Cortex of kidney (tissue), 1 donor: ENCODE results near the gene HIVEP2.

ENCODE experiments used
- DNase-seq: peaks from one replicate; lab custom pipeline; 2025; lab: John Stamatoyannopoulos, UW

HIVEP2 gene

DNA sequence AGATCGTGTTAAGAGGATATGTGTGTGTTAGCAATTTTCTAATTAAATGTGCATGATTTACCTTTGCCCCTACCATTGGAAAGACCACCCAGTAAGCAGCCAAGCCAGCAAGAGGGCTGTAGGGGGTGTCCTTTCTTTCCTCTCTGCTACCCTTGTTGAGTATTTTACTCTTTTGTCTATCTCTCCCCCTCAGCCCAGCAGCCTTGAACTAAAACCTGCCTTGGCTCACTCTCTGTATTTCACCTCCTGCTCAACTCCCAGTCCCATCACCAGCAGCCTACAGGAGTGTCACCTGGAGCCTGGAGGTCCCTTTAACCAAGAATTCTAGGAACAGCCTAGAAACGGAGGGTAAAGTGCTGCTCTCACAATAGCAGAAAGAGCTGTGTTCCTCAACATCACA, 81.0 kb downstream of the HIVEP2 start:
- DNase-seq, result no peak

- DNase-seq, result no peak
Measured at GRCh38 chr6:142861711-142862110, 83.3 kb downstream of the HIVEP2 start.

GRCh38 chr6:142860498-142860897, 84.5 kb downstream of the HIVEP2 start:
- no peak for DNase-seq

GRCh38 chr6:142857796-142858555, 87.0 kb downstream of the HIVEP2 start:
- no peak for DNase-seq

DNA sequence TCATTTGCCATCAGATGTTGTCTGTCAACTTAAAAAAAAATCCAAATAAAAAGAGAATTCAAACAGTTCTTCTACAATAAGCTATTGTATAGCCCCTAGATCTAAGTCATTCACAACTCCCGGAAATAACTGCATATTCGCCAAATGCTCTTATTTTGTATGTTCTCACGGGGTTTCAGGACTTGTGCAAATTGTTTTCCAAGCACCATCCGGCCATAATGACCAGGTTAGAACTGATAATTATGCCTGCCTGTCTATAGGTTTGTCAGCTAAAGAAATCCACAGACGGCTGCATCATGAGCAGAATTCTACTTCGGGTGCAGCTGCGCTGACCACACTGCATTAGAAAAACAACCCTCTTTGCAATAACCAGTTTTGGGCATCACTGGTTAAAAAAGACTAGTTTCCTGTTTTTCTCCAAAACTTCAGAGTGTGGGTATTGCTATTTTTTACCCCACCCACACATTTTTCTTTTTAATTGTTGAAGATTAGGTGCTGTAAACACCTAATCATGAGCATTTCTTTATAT, 87.7 kb downstream of the HIVEP2 start:
- no peak for DNase-seq

- no peak for DNase-seq
Measured at GRCh38 chr6:142856624-142857232, 88.2 kb downstream of the HIVEP2 start.

DNA sequence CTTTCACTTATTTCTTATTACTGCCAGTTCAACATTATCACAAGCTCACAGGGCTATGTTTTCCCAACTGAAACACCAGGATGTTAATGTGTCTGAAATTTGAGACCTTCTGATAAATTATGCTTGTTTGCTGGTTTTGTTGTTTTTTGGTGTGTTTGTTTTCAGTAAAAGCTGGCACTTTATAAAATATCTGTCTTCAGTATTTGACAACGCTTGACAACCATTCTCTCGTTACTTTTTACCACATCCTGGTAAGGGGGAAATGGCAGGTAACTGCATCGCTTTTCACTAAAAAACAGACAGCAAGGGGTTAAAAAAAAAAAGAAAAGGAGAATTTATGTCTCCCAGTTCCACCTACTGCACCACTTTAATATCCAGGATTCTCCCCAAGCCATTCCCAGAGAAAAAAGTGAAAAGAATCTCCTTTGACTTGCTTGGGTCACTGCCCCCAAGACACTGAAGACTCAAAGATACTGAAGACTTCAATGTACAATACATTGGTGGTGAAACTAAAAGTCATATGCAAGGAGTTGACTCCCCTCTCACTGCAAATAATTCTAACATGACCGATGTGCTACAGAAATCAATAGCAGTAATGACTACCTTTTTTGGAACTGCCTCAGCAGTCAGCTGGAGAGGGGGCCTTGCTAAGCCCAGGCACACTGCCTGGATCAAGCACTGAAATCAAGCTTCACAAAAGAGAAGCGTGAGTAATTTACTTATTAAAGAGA, 88.9 kb downstream of the HIVEP2 start:
- no peak for DNase-seq

DNA sequence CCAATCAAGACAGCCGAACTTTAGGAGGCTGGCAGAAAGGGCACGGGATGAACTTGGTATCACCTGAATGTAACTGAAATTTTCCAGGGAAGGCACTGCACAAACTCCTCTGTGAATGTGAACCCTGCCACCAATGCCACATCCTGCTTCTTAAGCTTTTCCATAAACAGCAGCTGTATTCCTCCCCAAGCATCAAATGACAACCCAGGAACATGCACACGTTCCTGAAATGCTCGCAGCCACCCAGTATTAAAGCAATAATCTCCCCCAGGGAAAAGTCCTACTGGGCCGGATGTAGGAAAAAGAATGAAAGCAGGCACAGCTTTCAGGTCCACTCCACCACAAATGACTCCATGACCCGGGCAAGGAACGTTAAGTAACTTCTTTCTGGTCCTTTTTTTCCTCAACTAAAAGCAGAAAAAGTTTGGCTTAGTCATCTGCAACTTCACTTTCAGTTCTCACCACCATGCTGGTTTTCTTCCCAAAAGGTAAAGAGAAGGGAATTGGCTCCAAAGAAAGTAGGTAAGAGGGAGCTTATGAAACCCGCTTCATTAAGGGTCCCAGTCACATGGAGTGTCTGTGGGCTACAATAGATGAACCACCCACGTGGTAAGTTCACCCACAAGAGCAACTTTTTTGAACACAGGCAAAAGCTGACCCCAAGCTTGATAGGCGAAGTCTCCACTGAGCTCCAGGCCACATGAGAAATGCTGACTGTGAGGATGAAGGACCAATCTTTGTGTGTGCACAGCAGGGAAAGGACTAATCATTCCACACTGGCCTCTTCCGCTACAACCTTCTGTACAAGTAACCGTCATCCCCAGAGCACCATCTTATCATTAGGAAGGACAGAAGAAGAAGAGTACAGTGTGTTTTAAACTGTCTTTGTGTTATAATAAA, 90.1 kb downstream of the HIVEP2 start:
- DNase-seq, result no peak

DNA sequence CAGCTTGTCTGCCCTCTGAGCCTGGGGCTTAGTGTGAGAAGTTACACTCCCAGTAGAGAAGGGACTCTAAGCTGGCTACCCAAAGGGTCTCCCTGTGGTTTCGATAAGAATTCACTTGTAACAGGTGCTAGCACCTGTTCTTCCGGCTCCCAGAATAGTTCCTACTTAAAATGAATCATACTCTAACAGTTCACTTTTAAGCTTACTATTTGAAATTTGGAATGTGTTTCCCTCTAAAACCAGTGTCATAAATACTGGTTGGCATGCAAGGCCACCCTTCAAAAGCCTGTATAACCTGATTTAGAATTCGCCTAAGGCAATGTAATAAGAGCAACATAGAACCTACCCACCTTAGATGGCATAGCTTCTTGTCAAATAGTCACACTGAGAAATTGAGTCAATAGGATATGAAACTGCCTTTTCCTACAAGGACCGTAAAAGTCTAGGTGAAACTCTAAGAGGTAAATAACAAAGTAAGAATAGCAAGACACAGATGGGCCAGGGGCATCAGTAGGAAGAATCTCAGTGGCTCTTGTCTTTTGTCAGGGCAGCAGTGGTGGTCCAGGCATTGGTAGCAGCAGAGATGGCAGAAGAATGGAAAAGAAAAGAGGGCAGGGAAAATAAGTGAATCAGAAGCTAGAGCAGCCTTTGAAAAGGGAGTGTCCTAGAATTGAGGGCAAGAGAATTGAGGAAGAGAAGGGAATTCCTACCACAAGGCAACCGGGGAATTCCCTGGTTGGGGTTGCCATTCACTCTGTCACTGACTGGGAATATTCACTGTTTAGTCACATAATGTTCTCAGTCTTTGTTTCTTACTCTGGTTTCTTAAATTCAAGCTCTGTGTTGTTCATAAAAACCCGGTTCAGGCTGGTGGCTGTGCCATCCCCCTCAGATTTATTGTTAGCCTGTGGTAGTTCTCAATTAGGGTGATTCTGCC, 91.5 kb downstream of the HIVEP2 start:
- no peak for DNase-seq

DNA sequence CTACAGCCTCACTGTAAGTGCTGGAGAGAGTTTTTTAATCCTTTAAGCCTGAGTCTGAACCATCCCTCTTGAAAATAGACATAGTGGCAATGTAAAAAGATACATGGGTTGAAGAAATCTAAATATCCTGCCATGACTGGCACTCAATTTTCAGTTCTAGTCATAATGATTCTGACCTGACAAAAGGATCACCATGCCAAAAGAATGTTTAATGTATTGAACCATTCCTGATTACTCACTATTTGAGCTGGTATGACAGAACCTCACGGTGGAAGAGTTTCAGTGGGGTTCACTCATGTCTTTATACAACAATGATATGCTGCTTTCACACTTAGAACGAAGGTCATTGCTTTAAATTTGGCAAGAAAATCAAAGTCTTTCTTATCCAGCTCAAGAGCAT, 93.4 kb downstream of the HIVEP2 start:
- DNase-seq, result no peak

DNA sequence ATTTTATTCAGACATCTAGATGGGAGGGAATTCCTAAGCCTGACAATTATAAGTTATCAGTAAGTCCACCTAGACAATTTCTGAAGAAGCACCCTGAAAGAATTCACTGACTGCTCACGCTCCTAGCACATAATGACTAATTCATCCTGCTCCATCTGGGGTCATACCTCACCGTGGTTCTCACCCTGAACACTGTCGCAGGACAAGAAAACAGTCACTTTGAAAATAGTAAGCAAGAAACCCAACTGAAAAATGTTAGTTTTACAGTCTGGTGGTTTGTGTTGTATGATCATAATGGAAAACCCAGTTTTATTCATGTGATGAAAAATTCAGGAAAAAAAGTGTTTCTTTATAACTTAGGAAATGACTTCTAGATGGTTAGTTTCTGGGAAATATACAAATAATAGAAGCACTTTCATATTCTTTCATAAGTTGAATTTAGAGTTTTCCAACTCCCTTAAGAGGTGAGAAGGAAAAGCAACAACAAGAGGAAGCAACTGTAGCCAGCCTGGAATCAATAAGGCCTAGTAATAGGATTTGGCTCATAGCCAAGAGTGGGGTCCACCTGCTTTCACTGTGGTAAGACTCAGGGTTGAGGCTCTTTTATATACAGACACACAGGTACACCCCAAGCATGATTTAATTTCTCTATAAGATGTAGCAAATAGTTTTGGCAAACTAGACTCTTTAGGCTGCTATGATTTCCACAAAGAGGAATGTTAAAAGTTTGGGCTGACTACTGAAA, 94.1 kb downstream of the HIVEP2 start:
- no peak for DNase-seq

GRCh38 chr6:142848976-142849375, 96.0 kb downstream of the HIVEP2 start:
- DNase-seq, result no peak

GRCh38 chr6:142848156-142848555, 96.8 kb downstream of the HIVEP2 start:
- DNase-seq, result no peak

- DNase-seq, result no peak
Measured at GRCh38 chr6:142846883-142847287, 98.1 kb downstream of the HIVEP2 start.

- no peak for DNase-seq
Measured at GRCh38 chr6:142846459-142846831, 98.5 kb downstream of the HIVEP2 start.

DNA sequence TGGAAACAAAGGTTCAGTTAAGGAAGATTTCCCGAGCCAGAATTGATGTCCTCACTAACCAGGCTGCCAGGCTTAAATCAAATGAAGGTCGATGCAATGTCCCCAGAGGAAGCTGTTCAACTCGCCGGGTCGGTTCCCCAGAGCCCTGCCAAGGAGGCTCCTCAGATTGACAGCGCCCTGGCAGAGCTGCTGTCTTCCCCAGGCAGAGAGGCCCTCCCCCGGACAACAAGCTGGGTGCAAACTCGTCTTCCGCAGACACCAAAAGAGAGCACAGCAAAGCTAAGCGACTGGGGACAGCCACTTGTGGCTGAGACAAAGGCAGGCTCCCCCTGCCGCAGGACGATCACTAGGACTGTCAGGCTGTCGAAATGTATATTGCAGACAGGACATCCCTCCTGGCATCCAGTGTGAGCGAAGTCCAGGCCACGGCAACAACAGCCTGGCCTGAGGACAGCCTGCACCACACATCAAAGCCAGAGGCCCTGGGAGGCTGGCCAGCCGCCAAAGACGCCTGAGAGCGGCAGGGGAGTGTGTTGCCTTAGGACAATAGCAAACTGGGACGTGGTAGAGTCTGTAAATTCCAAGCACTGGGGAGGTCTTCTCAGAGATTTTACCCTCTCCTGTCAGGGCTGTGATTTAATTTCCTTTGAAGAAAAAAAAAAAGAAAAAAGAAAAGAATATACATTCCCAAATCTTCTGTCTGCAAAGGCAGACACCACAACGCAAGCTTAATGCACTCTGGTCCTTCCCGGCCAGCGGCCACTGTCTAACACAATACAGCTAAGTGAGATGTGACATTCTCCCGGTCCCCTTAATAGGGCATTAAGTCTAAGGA, 99.1 kb downstream of the HIVEP2 start:
- DNase-seq, result no peak

DNA sequence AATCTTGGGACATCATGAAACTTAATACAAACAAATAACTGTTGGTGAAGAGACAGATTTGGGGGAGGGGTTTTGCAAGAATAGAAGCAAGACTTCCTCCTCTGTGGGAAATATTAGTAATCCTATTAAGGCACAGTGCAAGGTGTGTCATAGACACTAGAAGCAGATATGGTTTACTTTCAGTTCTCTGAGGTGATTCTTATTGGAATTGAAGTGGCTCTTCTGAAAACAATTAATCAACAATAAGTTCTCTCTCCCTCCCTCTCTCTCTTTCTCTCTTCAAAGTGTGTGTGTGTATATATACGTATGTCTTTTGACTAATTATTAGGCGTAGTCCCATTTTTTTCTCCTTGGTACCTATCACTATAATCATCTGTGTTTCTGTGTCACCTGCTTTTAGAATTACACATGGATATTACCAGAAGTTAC, 99.8 kb downstream of the HIVEP2 start:
- DNase-seq, result no peak

- no peak for DNase-seq
Measured at GRCh38 chr6:142844065-142844755, 100.8 kb downstream of the HIVEP2 start.
